ENCODE measurements around the gene CCDC184.
"Not testable (repeated sequence)": the region's sequence is repeated elsewhere in the genome, so short reads cannot be mapped to it uniquely, and the experiment has no call there.

The CCDC184 gene

DNA sequence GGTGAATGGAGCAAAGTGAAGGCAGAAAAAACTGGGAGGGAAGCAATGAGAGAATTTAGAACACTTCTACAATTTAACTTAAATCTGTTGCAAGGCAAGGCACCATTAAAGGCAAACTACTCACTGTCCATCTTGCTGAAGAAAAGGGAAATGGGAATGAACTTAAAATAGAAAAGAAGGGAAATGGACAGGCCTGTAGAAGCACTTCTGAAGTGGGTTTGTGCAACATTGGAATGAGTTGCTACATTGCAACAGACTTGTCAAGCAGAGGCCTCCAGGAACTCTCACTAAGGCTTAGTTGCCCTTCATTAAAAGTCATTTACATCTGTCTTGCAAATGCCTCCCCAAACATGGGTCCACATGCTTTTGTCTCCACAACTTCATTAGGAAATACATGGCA, 33.3 kb downstream of the CCDC184 start:
- no peak for DNase-seq

DNA sequence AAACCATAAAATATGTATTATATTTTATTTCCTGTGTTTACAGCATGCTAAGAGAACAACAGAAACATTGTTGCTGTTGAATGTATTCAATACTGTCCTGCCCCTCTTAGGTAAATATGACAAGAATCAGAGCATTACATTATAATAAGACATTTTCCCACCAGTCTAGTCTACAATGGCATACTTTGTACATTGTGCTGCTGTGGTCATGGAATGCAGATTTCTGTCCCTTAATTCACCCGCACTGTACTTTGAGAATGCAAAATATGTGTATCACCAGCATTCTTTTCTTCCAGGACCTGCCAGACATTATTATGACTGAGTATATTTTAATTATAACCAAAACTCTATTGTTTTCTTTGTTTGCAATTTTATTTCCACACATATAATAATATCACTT, 36.2 kb downstream of the CCDC184 start:
- no peak for DNase-seq

DNA sequence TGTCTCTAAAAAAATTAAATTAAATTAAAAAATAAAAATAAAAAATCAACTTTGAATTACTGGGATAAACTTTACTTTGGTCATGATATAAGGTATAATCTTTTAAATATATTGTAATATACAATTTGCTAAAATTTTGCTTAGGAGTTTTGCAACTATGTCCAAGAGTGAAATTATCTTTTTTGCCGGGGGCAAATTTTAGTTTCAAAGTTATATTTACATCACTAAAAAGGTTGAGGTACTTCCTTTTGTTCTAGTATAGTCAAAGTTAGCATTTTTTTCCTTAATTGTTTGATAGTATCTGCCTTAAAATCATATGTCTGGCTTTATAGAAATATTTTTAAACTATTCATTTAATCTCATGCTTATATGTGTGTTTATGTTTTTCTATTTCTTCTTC, 37.3 kb downstream of the CCDC184 start:
- no peak for DNase-seq

DNA sequence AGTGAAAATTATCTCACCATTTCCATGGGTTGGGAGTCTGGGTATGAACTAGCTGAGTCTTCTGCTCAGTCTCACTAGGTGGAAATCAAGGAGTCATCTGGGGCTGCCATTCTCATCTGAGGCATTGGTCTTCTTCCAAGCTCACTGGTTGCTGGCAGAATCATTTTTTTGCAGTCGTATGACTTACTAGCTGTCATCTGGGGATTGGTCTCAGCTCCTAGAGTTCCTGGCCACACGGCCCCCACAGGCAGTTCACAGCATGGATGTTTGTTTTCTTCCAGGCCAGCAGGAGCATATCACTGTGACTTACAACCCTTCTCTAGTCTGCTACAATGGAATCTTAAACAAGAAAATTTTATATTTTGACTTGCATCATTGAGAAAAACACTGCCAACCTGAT, 38.2 kb downstream of the CCDC184 start:
- no peak for DNase-seq

- not testable (repeated sequence) for DNase-seq
Measured at GRCh38 chr12:48224533-48224932, 41.1 kb downstream of the CCDC184 start.

DNA sequence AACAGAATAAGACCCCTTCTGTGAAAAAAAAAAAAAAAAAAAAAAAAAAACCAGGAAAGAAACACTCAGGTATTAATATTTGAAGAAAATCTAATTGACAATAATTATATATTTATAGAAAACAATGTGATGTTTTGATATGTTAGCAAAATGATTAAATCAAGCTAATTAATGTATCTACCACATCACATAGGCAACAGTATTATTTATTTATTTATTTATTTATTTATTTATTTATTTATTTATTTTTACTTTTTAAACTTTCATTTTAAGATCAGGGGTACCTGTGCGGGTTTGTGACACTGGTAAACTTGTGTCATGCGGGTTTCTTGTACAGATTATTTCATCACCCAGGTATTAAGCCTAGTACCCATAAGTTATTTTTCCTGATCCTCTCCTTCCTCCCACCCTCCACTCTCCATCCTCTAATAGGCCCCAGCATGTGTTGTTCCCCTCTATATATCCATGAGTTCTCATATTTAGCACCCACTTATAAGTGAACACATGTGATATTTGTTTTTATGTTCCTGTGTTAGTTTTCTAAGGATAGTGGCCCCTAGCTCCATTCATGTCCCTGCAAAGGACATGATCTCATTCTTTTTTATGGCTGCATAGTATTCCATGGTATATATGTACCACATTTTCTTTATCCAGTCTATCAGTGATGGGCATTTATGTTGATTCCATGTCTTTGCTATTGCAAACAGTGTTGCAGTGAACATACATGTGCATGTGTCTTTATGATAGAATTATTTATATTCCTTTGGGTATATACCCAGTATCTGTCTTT, 47.9 kb downstream of the CCDC184 start:
- DNase-seq: not testable (repeated sequence)

Measured in CD4-positive, alpha-beta T cell treated with Interferon alpha-2 for 1 hour (primary cell).